HCT116 (cell line): Measurements from ENCODE around the gene GNAS-AS1. TPM values are rescaled to one million over a fixed set of nuclear protein-coding genes. Genes with fewer than 3 reads are reported as not detected.

Experiments used
- ATAC-seq: fragments of 200-7000 bp; cut with Tn5 transposase; 2 replicates; pipeline ENCODE4 v1.9.1; 2020; ENCODE audit warnings: mild to moderate bottlenecking, moderate library complexity
- BruUV-seq: library from RNA; stranded (reverse); fragments of 400-500 nt; replicated peaks from 2 replicates; lab custom pipeline; 2021; lab: Mats Ljungman, UMichigan
- CTCF ChIA-PET: fragments of 300-600 bp; sonication (Branson Sonifier 250); formaldehyde crosslinking; loops from one replicate; lab custom pipeline; 2021; ENCODE audit warnings: antibody characterized with exemption; lab: Charles Lee
- POLR2A ChIA-PET: fragments of 300-600, 350-600 bp; sonication (Branson Sonifier 250); formaldehyde crosslinking; loops from one replicate; lab custom pipeline; 2021; ENCODE audit warnings: antibody characterized with exemption; lab: Charles Lee
- RAD21 ChIA-PET, 2 experiments: fragments of 300-600 bp; sonication (Branson Sonifier 250); formaldehyde crosslinking; loops; one replicate each; lab custom pipeline; 2023; ENCODE audit warnings: low total read pairs in 2 of 2; ENCODE audit not compliant: uncharacterized antibody in 2 of 2, unreplicated experiment in 2 of 2, low non-redundant PET in 1 of 2; lab: Charles Lee
- DNase-seq: peaks from one replicate; pipeline ENCODE4 v3.0.0-alpha.2; 2010; ENCODE audit warnings: low read depth, low spot score
- H2AFZ ChIP-seq: fragments of 200-600 bp; shearing (Covaris generic), sonication (generic); 2 replicates; pipeline ENCODE4 v1.6.1; 2017; ENCODE audit warnings: low read depth, mixed run types, mixed read lengths, antibody characterized with exemption, low read length; ENCODE audit not compliant: poor library complexity, severe bottlenecking
- H3K27ac ChIP-seq: 2 replicates; pipeline ENCODE4 v1.5.1; 2012; ENCODE audit warnings: low read depth, low read length
- H3K27me3 ChIP-seq: fragments of 200-600 bp; sonication (generic); 2 replicates; pipeline ENCODE4 v1.6.1; 2016; ENCODE audit warnings: mixed run types, low read length, mixed read lengths; ENCODE audit not compliant: insufficient read depth
- H3K36me3 ChIP-seq, 2 experiments: fragments of 200-500 bp in 1 of 2; fragments of 200-600 bp in 1 of 2; sonication (Bioruptor generic) in 1 of 2; sonication (generic) in 1 of 2; 2 replicates each; pipeline versions ENCODE4 v1.5.1 to v1.6.1; 2014 to 2016; ENCODE audit warnings: low read length in 2 of 2, inconsistent platforms in 1 of 2, mixed read lengths in 1 of 2, mixed run types in 1 of 2; ENCODE audit not compliant: insufficient read depth in 2 of 2, control insufficient read depth in 1 of 2
- H3K4me1 ChIP-seq, 2 experiments: fragments of 200-600 bp in 1 of 2; sonication (generic) in 1 of 2; 2 replicates each; pipeline versions ENCODE4 v1.5.1 to v1.6.1; 2012 to 2017; ENCODE audit warnings: low read length in 2 of 2, inconsistent platforms in 1 of 2, mild to moderate bottlenecking in 1 of 2, mixed read lengths in 1 of 2, mixed run types in 1 of 2, moderate library complexity in 1 of 2; ENCODE audit not compliant: insufficient read depth in 2 of 2, control insufficient read depth in 1 of 2
- H3K4me2 ChIP-seq: fragments of 200-600 bp; sonication (generic); 2 replicates; pipeline ENCODE4 v1.6.1; 2017; ENCODE audit warnings: mixed run types, low read length, mixed read lengths
- H3K4me3 ChIP-seq, 2 experiments: fragments of 200-600 bp in 1 of 2; sonication (generic) in 1 of 2; replicated peaks in 1 of 2; 2 replicates each; pipeline ENCODE4 v1.5.1; 2011 to 2016; ENCODE audit warnings: low read length in 2 of 2, control low read depth in 1 of 2, low read depth in 1 of 2, mild to moderate bottlenecking in 1 of 2, mixed read lengths in 1 of 2, mixed run types in 1 of 2
- H3K79me2 ChIP-seq: fragments of 200-600 bp; sonication (generic); 2 replicates; pipeline ENCODE4 v1.6.1; 2017; ENCODE audit warnings: mild to moderate bottlenecking, mixed run types, low read length, moderate library complexity, mixed read lengths; ENCODE audit not compliant: insufficient read depth
- H3K9ac ChIP-seq: fragments of 200-600 bp; sonication (generic); 2 replicates; pipeline ENCODE4 v1.6.1; 2016; ENCODE audit warnings: low read length, mixed read lengths
- H3K9me2 ChIP-seq: fragments of 200-600 bp; sonication (generic), shearing (Covaris generic); 2 replicates; pipeline ENCODE4 v1.6.1; 2017; ENCODE audit warnings: mixed run types, mild to moderate bottlenecking, moderate library complexity; ENCODE audit not compliant: insufficient read depth
- H3K9me3 ChIP-seq, 2 experiments: fragments of 200-500 bp in 1 of 2; fragments of 200-600 bp in 1 of 2; sonication (Bioruptor generic) in 1 of 2; sonication (generic) in 1 of 2; 2 replicates each; pipeline ENCODE4 v1.6.1; 2014 to 2017; ENCODE audit warnings: low read length in 2 of 2, mixed read lengths in 2 of 2, inconsistent platforms in 1 of 2, low read depth in 1 of 2, mild to moderate bottlenecking in 1 of 2, mixed run types in 1 of 2, moderate library complexity in 1 of 2; ENCODE audit not compliant: control insufficient read depth in 1 of 2, insufficient read depth in 1 of 2
- H4K20me1 ChIP-seq: fragments of 200-600 bp; sonication (generic), shearing (Covaris generic); 2 replicates; pipeline ENCODE4 v1.6.1; 2017; ENCODE audit warnings: mixed run types, mild to moderate bottlenecking, moderate library complexity; ENCODE audit not compliant: insufficient read depth
- CEBPB ChIP-seq: IDR thresholded peaks from 2 replicates; pipeline ENCODE4 v1.6.1; 2012; ENCODE audit warnings: low read depth
- CTCF ChIP-seq, 3 experiments: fragments of 200-600 bp in 1 of 3; sonication (generic) in 1 of 3; IDR thresholded peaks in 2 of 3; conservative IDR thresholded peaks in 1 of 3; 2 replicates each; pipeline ENCODE4 v1.5.1; 2012 to 2017; ENCODE audit warnings: low read depth in 2 of 3, low read length in 2 of 3, antibody characterized with exemption in 1 of 3, borderline replicate concordance in 1 of 3, control low read depth in 1 of 3, mild to moderate bottlenecking in 1 of 3, mixed read lengths in 1 of 3, mixed run types in 1 of 3, moderate library complexity in 1 of 3; ENCODE audit not compliant: insufficient read depth in 1 of 3
- EGR1 ChIP-seq: IDR thresholded peaks from 2 replicates; pipeline ENCODE4 v1.6.1; 2012; ENCODE audit warnings: low read depth
- EZH2 ChIP-seq: fragments of 200-600 bp; sonication (generic); IDR thresholded peaks from 2 replicates; pipeline ENCODE4 v1.6.1; 2017; ENCODE audit warnings: antibody characterized with exemption, mixed run types
- JUND ChIP-seq: IDR thresholded peaks from 2 replicates; pipeline ENCODE4 v1.6.1; 2012
- POLR2A ChIP-seq: IDR thresholded peaks from 2 replicates; pipeline ENCODE4 v1.7.0; 2011; ENCODE audit warnings: borderline replicate concordance; ENCODE audit not compliant: insufficient read depth, insufficient read length; ENCODE audit errors: extremely low read depth
- POLR2AphosphoS5 ChIP-seq: IDR thresholded peaks from 2 replicates; pipeline ENCODE4 v1.6.1; 2011; ENCODE audit warnings: mild to moderate bottlenecking, low read depth, low read length, moderate library complexity
- RAD21 ChIP-seq: IDR thresholded peaks from 2 replicates; pipeline ENCODE4 v1.6.1; 2012; ENCODE audit warnings: low read depth, mild to moderate bottlenecking
- SIN3A ChIP-seq: IDR thresholded peaks from 2 replicates; pipeline ENCODE4 v1.6.1; 2012; ENCODE audit warnings: low read depth
- SP1 ChIP-seq: IDR thresholded peaks from 2 replicates; pipeline ENCODE4 v1.6.1; 2012; ENCODE audit warnings: low read depth
- SRF ChIP-seq: IDR thresholded peaks from 2 replicates; pipeline ENCODE4 v1.6.1; 2012; ENCODE audit warnings: low read depth
- TCF7L2 ChIP-seq: IDR thresholded peaks from 2 replicates; pipeline ENCODE4 v1.7.0; 2011; ENCODE audit warnings: borderline replicate concordance, inconsistent platforms; ENCODE audit not compliant: insufficient read depth, insufficient read length; ENCODE audit errors: extremely low read depth
- YY1 ChIP-seq: IDR thresholded peaks from 2 replicates; pipeline ENCODE4 v1.6.1; 2011; ENCODE audit warnings: low read length, low read depth, moderate library complexity, mild to moderate bottlenecking; ENCODE audit not compliant: insufficient replicate concordance; ENCODE audit errors: extremely low read depth
- ZFX ChIP-seq: fragments of 450-650 bp; IDR thresholded peaks from 2 replicates; pipeline ENCODE4 v1.6.1; 2017
- ZNF274 ChIP-seq: fragments of 200-500 bp; sonication (Bioruptor generic); IDR thresholded peaks from 2 replicates; pipeline ENCODE4 v1.6.1; 2014; ENCODE audit warnings: mild to moderate bottlenecking, low read depth, low read length, inconsistent platforms
- intact Hi-C: fragments of 100-400 bp; cut with micrococcal nuclease; formaldehyde crosslinking; loops from 2 replicates; pipeline ENCODE4 v1.10.0; 2022
- total RNA-seq: library from RNA; stranded (reverse); gene quantifications from one replicate; pipeline ENCODE4 v1.2.1, GENCODE V29; 2021; ENCODE audit not compliant: unreplicated experiment
- TF ChIP-seq, protein P1 (sequence below): IDR thresholded peaks from 2 replicates; pipeline ENCODE4 v1.6.1; 2012; ENCODE audit warnings: low read depth
- TF ChIP-seq, protein P2 (sequence below): IDR thresholded peaks from 2 replicates; pipeline ENCODE4 v1.6.1; 2012

GNAS-AS1 gene
- total RNA-seq, 1 experiment from 2014 or later: not detected

GRCh38 chr20:58774214-58774613, 76.5 kb downstream of the GNAS-AS1 start:
- ChIA-PET CTCF (no interaction called here), RAD21 (no interaction called here), POLR2A (no interaction called here)
- no TSS peak for BruUV-seq
- Histone ChIP-seq H3K79me2 (no peaks in the 10 kb centered on the region), H4K20me1 (no peaks in the 10 kb centered on the region), H2AFZ (no peak overlapping the region), H3K9me3 (no peaks in the 10 kb centered on the region), H3K4me3 (no peak overlapping the region), H3K36me3 (no peaks in the 10 kb centered on the region), H3K27ac (no peak overlapping the region), H3K9ac (no peak overlapping the region), H3K9me2 (no peaks in the 10 kb centered on the region), H3K4me1 (no peaks in the 10 kb centered on the region), H3K4me2 (no peak overlapping the region), H3K27me3 (peaks cover 54% of the 10 kb centered on the region)
- no peak for DNase-seq
- intact Hi-C loops: no loop called here
- ATAC-seq: no peak
- TF ChIP-seq SIN3A: no peak
- TF ChIP-seq ZFX: no peak

GRCh38 chr20:58772786-58773185, 77.9 kb downstream of the GNAS-AS1 start:
- no peak overlapping the region for H3K27ac ChIP-seq
- no peaks in the 10 kb centered on the region for H3K9me2 ChIP-seq
- ChIA-PET RAD21 (no interaction called here), CTCF (no interaction called here), POLR2A (no interaction called here)
- ATAC-seq: no peak
- H3K4me1 ChIP-seq: no peaks in the 10 kb centered on the region
- H4K20me1 ChIP-seq: no peaks in the 10 kb centered on the region
- H3K79me2 ChIP-seq: no peaks in the 10 kb centered on the region
- H3K36me3 ChIP-seq: no peaks in the 10 kb centered on the region
- no peak overlapping the region for H2AFZ ChIP-seq
- no peak overlapping the region for H3K9ac ChIP-seq
- intact Hi-C loops: no loop called here
- H3K4me3 ChIP-seq: no peak overlapping the region
- no TSS peak for BruUV-seq
- no peak overlapping the region for H3K4me2 ChIP-seq
- no peaks in the 10 kb centered on the region for H3K9me3 ChIP-seq
- peaks cover 60% of the 10 kb centered on the region for H3K27me3 ChIP-seq
- DNase-seq: no peak
- TF ChIP-seq CTCF (IDR thresholded peaks at IDR 0.05 in 2 of 3, conservative IDR thresholded peaks at IDR 0.05 in 1 of 3; ENCODE audit: borderline replicate concordance in 1 of 3, insufficient read depth in 1 of 3, low read depth in 2 of 3, low read length in 2 of 3) (no peak), CEBPB (no peak), JUND (no peak), EZH2 (no peak), YY1 (no peak), SIN3A (no peak), ZNF274 (no peak), ZFX (no peak), SRF (no peak), EGR1 (no peak), POLR2A (no peak), POLR2AphosphoS5 (no peak), SP1 (no peak), TCF7L2 (no peak), RAD21 (no peak)
- TF ChIP-seq, protein P1, sequence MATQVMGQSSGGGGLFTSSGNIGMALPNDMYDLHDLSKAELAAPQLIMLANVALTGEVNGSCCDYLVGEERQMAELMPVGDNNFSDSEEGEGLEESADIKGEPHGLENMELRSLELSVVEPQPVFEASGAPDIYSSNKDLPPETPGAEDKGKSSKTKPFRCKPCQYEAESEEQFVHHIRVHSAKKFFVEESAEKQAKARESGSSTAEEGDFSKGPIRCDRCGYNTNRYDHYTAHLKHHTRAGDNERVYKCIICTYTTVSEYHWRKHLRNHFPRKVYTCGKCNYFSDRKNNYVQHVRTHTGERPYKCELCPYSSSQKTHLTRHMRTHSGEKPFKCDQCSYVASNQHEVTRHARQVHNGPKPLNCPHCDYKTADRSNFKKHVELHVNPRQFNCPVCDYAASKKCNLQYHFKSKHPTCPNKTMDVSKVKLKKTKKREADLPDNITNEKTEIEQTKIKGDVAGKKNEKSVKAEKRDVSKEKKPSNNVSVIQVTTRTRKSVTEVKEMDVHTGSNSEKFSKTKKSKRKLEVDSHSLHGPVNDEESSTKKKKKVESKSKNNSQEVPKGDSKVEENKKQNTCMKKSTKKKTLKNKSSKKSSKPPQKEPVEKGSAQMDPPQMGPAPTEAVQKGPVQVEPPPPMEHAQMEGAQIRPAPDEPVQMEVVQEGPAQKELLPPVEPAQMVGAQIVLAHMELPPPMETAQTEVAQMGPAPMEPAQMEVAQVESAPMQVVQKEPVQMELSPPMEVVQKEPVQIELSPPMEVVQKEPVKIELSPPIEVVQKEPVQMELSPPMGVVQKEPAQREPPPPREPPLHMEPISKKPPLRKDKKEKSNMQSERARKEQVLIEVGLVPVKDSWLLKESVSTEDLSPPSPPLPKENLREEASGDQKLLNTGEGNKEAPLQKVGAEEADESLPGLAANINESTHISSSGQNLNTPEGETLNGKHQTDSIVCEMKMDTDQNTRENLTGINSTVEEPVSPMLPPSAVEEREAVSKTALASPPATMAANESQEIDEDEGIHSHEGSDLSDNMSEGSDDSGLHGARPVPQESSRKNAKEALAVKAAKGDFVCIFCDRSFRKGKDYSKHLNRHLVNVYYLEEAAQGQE: no peak
- TF ChIP-seq, protein P2, sequence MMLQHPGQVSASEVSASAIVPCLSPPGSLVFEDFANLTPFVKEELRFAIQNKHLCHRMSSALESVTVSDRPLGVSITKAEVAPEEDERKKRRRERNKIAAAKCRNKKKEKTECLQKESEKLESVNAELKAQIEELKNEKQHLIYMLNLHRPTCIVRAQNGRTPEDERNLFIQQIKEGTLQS: no peak
